OCI-LY3 (cell line): ENCODE results near the gene ZBTB16.

ENCODE experiments used
- H2AFZ ChIP-seq: fragments of 200-600, 300-600 bp; shearing (Covaris generic); 2 replicates; pipeline ENCODE4 v1.6.0; 2014; ENCODE audit warnings: antibody characterized with exemption, low read depth, low read length
- H3K27ac ChIP-seq: fragments of 200-600, 300-600 bp; sonication (generic); 2 replicates; pipeline ENCODE4 v1.5.1; 2014; ENCODE audit warnings: mild to moderate bottlenecking, low read length, moderate library complexity, mixed read lengths
- H3K27me3 ChIP-seq: fragments of 200-600, 300-600 bp; sonication (generic); 2 replicates; pipeline ENCODE4 v1.6.1; 2014; ENCODE audit warnings: low read depth, low read length, mixed read lengths
- H3K36me3 ChIP-seq: fragments of 200-600, 300-600 bp; sonication (generic); replicated peaks from 2 replicates; pipeline ENCODE3; 2014; ENCODE audit warnings: low read depth, low read length, mixed read lengths
- H3K4me1 ChIP-seq: fragments of 300-600, 200-600 bp; sonication (generic); 2 replicates; pipeline ENCODE4 v1.6.1; 2014; ENCODE audit warnings: low read length, mixed read lengths
- H3K4me2 ChIP-seq: fragments of 200-600, 300-600 bp; sonication (generic); 2 replicates; pipeline ENCODE4 v1.6.1; 2014; ENCODE audit warnings: low read length, mixed read lengths
- H3K4me3 ChIP-seq: fragments of 300-600, 200-600 bp; sonication (generic); 2 replicates; pipeline ENCODE4 v1.5.1; 2014; ENCODE audit warnings: antibody characterized with exemption, mild to moderate bottlenecking, low read length, moderate library complexity
- H3K79me2 ChIP-seq: fragments of 300-600, 200-600 bp; shearing (Covaris generic); 2 replicates; pipeline ENCODE4 v1.6.1; 2014; ENCODE audit warnings: mild to moderate bottlenecking, low read length, mixed read lengths
- H3K9ac ChIP-seq: fragments of 300-600, 200-600 bp; shearing (Covaris generic); 2 replicates; pipeline ENCODE4 v1.6.0; 2014; ENCODE audit warnings: mild to moderate bottlenecking, low read length, moderate library complexity
- H3K9me3 ChIP-seq: fragments of 200-600, 300-600 bp; shearing (Covaris generic); 2 replicates; pipeline ENCODE4 v1.6.1; 2014; ENCODE audit warnings: low read length, mixed read lengths; ENCODE audit not compliant: insufficient read depth
- H4K20me1 ChIP-seq: fragments of 200-600, 300-600 bp; sonication (generic); 2 replicates; pipeline ENCODE4 v1.6.1; 2016; ENCODE audit warnings: low read length, mixed read lengths; ENCODE audit not compliant: insufficient read depth
- EZH2phosphoT487 ChIP-seq: fragments of 200-600 bp; shearing (Covaris generic); IDR thresholded peaks from 2 replicates; pipeline ENCODE4 v1.6.1; 2018; ENCODE audit warnings: antibody characterized with exemption, mixed run types, low read depth
- TF ChIP-seq, protein P1 (sequence below): fragments of 200-600, 300-600 bp; sonication (generic); IDR thresholded peaks from 2 replicates; pipeline ENCODE4 v1.5.1; 2014; ENCODE audit warnings: antibody characterized with exemption, low read length, low read depth

ZBTB16 gene

DNA sequence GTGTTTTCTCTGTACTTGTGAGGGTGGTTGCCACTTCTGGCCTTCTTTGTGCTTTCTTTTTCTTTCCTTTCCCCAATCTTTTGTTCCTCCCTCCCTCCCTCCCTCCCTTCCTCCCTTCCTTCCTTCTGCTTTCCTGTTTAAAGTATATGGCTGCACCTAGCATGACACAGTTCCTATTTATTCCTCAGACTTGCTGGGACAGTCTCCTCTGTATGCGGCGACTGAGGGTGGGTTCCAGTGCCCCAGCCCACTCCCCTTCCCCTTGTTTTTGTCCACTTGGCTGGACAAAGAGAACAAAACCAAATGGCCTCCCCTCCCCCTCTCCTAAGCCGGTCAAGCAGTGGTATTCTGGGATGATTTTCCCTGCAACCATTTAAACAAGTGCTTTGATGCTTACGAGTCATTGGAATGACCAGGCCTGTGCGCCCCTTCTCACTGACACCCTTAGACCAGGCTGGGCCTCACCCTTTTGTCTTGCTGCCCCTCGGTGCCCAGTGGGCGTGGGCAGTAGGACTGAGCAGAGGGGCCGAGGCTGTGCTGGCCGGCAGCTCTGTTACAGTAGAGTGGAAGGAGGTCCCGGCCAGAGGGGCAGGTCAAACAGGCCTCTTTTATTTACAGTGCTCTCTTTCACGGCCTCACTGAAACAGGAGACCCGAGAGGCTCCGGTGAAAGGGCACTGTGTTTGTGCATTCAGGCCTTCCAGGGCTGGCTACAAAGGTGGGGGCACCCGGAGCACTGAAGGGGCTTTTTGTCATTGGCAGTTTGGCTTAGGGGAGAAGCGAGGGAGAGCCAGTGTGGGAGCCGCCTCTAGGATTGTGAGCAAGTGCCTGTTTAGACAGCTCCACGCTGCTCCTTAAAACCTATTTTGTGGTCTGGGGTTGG, 32.2 kb downstream of the ZBTB16 start:
- H3K4me3 ChIP-seq = no peak overlapping the region
- H3K4me2 ChIP-seq = no peak overlapping the region
- H3K9me3 ChIP-seq = no peaks in the 10 kb centered on the region
- H2AFZ ChIP-seq = no peak overlapping the region
- TF ChIP-seq EZH2phosphoT487 = no peak
- TF ChIP-seq, protein P1, sequence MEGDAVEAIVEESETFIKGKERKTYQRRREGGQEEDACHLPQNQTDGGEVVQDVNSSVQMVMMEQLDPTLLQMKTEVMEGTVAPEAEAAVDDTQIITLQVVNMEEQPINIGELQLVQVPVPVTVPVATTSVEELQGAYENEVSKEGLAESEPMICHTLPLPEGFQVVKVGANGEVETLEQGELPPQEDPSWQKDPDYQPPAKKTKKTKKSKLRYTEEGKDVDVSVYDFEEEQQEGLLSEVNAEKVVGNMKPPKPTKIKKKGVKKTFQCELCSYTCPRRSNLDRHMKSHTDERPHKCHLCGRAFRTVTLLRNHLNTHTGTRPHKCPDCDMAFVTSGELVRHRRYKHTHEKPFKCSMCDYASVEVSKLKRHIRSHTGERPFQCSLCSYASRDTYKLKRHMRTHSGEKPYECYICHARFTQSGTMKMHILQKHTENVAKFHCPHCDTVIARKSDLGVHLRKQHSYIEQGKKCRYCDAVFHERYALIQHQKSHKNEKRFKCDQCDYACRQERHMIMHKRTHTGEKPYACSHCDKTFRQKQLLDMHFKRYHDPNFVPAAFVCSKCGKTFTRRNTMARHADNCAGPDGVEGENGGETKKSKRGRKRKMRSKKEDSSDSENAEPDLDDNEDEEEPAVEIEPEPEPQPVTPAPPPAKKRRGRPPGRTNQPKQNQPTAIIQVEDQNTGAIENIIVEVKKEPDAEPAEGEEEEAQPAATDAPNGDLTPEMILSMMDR = no peak
- peaks cover 1% of the 10 kb centered on the region; the same call in 1 of the 2 replicates for H3K4me1 ChIP-seq
- no peaks in the 10 kb centered on the region for H4K20me1 ChIP-seq
- H3K27me3 ChIP-seq = peaks cover 2% of the 10 kb centered on the region; the same call in 1 of the 2 replicates
- no peak overlapping the region for H3K27ac ChIP-seq
- H3K36me3 ChIP-seq = no peaks in the 10 kb centered on the region
- H3K79me2 ChIP-seq = no peaks in the 10 kb centered on the region
- no peak overlapping the region for H3K9ac ChIP-seq

DNA sequence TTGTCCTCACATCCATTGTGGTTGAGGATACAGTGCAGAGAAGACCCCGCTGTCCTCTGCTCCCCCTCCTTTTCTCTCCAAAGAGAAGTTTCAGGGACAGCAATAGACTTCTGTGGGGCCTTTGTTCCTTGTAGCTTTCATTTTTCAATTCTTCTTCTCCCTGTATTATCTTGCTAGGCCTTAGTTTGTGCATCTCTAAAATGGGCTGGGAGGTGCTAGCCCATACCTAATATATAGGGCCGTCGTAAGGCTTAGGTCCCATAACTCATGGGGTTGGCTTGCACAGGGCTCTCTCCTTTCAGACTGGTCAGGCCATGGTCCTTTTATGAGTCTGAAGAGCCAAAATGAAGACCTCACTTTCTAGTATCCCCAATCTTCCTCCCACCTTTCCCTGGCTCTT, 33.0 kb downstream of the ZBTB16 start:
- Histone ChIP-seq H3K79me2 (no peaks in the 10 kb centered on the region), H4K20me1 (no peaks in the 10 kb centered on the region), H3K36me3 (no peaks in the 10 kb centered on the region), H2AFZ (no peak overlapping the region), H3K4me3 (no peak overlapping the region), H3K9ac (no peak overlapping the region), H3K27me3 (no peaks in the 10 kb centered on the region), H3K4me2 (no peak overlapping the region), H3K27ac (no peak overlapping the region), H3K9me3 (no peaks in the 10 kb centered on the region), H3K4me1 (peaks cover 8% of the 10 kb centered on the region)
- TF ChIP-seq, protein P1 = no peak
- no peak for TF ChIP-seq EZH2phosphoT487

DNA sequence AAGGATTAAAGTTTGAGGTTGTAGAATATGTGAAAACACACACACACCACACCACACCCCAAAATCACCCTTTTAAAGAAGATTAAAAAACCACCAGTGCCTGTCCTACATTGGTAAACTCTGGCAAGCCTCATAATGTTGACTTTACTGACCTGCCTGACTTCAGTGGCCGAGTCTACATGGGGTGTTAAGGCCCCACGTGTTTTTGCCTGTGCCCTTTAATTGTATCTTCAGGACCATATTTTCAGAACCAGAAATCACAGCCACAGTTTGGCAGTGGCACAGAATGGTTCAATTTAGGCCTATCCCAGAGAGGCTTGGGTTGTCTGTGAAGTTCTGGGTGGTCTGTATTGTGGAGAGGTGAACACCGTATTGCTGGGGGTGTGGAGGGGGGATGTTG, 33.4 kb downstream of the ZBTB16 start:
- Histone ChIP-seq H3K36me3 (no peaks in the 10 kb centered on the region), H3K79me2 (no peaks in the 10 kb centered on the region), H3K4me3 (no peak overlapping the region), H2AFZ (no peak overlapping the region), H3K27me3 (no peaks in the 10 kb centered on the region), H3K4me1 (peaks cover 12% of the 10 kb centered on the region), H3K27ac (no peak overlapping the region), H3K9ac (no peak overlapping the region), H3K9me3 (no peaks in the 10 kb centered on the region), H4K20me1 (no peaks in the 10 kb centered on the region), H3K4me2 (no peak overlapping the region)
- TF ChIP-seq, protein P1 = no peak
- TF ChIP-seq EZH2phosphoT487 = no peak

DNA sequence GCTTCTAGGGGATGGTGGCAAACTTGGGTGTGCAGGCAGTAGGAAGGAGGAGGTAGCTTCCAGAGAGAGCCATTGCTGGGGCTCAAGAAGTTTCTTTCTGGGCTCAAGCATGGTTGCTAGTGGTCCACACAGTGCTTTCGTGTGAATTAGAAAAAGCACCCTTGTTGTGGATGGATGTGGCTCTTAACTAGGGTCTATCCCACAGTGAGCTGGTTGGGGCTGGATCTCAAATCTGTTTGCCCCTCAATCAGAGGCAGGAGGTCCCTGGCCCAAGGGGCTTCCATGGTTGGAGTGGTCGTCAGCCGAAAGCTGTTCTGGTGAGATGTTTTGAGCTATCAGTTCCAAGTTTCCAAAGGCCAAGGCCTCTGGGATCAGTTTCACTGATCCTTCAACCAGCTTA, 35.0 kb downstream of the ZBTB16 start:
- no peak overlapping the region for H3K27ac ChIP-seq
- TF ChIP-seq, protein P1 = no peak
- no peak for TF ChIP-seq EZH2phosphoT487
- no peak overlapping the region for H3K4me2 ChIP-seq
- H3K9ac ChIP-seq = no peak overlapping the region
- H3K36me3 ChIP-seq = no peaks in the 10 kb centered on the region
- peaks cover 12% of the 10 kb centered on the region for H3K4me1 ChIP-seq
- no peak overlapping the region for H2AFZ ChIP-seq
- H3K79me2 ChIP-seq = no peaks in the 10 kb centered on the region
- H3K4me3 ChIP-seq = no peak overlapping the region
- H3K27me3 ChIP-seq = no peaks in the 10 kb centered on the region
- no peaks in the 10 kb centered on the region for H4K20me1 ChIP-seq
- no peaks in the 10 kb centered on the region for H3K9me3 ChIP-seq
